H54 (cell line): ENCODE data around the gene SPEN.
"Not testable (repeated sequence)": the region's sequence is repeated elsewhere in the genome, so short reads cannot be mapped to it uniquely, and the experiment has no call there.

Experiments
- DNase-seq: peaks from one replicate; pipeline ENCODE4 v3.0.0; 2011; ENCODE audit warnings: low spot score, mixed read lengths; ENCODE audit not compliant: insufficient read length
- FAIRE-seq: peaks from 3 replicates; lab custom pipeline; 2011; peaks lifted over from hg19 to GRCh38; lab: Jason Lieb, UNC
- POLR2A ChIP-seq: IDR thresholded peaks from 2 replicates; pipeline ENCODE4 v1.6.1; 2011; ENCODE audit warnings: low read depth, mild to moderate bottlenecking, low read length

Gene SPEN

GRCh38 chr1:15911141-15911540 lies 63.6 kb downstream of the SPEN start:
- FAIRE-seq: no peak

GRCh38 chr1:15911927-15912326 lies 64.4 kb downstream of the SPEN start:
- FAIRE-seq (no peak), DNase-seq (no peak)
- no peak for TF ChIP-seq POLR2A

More at GRCh38 chr1:15911141-15911540, 63.6 kb downstream of the SPEN start:
- DNase-seq: no peak
- TF ChIP-seq POLR2A: no peak

DNA sequence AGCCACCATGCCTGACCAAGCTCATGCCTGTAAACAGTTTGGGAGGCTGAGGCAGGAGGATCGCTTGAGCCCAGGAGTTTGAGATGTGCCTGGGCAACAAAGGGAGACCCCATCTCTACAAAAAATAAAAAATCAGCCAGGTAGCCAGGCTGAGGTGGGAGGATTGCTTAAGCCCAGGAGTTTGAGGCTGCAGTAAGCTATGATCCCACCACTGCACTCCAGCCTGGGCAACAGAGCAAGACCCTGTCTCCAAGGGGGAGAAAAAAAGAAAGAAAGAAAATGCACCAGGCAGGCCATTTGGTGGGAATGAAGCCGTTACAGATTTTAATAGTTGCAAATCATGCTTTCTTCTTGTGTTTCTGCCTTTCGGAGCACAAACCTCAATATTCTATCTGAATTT lies 66.1 kb downstream of the SPEN start:
- not testable (repeated sequence) for DNase-seq, FAIRE-seq

DNA sequence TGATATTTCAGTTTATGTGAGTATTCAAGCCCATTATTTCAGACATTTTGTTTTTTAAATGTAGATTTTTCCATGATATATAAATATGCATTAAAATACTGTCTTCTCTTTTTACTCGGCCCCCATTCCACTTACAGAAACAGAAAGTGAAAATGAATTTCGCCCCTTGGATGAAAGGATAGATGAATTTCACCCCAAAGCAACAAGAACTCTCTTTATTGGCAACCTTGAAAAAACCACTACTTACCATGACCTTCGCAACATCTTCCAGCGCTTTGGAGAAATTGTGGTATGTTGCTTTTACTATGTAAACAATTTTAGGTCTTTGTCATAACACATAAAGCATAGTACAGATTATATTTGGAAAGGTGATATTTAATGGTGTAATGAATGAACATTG lies 68.5 kb downstream of the SPEN start:
- TF ChIP-seq POLR2A: no peak
- DNase-seq (no peak), FAIRE-seq (no peak)

DNA sequence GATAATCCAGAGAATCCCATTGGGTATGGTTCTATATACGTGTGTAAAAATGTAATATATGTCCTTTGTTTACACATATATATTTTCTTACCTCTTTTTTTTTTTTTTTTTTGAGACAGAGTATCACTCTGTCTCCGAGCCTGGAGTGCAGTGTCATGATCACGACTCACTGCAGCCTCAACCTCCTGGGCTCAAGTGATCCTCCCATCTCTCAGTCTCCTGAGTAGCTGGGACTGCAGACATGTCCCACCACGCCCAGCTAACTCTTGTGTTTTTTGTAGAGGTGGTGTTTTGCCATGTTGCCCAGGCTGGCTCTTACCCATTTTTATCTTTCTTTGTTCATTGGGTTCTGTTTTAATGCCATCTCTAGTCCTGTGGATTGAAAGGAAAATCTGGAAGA lies 68.9 kb downstream of the SPEN start:
- DNase-seq: no peak
- FAIRE-seq: peak; percentile 27
- TF ChIP-seq POLR2A: no peak

DNA sequence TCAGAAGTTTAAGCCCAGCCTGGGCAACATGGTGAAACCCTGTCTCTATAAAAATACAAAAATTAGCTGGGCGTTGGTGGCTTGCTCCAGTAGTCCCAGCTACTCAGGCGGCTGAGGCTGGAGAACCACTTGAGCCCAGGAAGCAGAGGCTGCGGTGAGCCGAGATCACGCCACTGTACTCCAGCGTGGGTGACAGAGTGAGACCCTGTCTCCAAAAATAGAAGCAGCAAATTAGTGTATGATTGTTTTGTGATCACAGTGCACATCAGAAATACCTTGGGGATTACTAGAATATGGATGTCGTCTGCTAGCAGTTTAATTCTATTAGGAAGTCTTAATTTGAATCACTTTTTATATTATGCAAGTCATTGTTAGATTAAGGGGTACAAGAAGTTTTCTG lies 69.4 kb downstream of the SPEN start:
- no peak for TF ChIP-seq POLR2A
- DNase-seq (no peak), FAIRE-seq (no peak)

DNA sequence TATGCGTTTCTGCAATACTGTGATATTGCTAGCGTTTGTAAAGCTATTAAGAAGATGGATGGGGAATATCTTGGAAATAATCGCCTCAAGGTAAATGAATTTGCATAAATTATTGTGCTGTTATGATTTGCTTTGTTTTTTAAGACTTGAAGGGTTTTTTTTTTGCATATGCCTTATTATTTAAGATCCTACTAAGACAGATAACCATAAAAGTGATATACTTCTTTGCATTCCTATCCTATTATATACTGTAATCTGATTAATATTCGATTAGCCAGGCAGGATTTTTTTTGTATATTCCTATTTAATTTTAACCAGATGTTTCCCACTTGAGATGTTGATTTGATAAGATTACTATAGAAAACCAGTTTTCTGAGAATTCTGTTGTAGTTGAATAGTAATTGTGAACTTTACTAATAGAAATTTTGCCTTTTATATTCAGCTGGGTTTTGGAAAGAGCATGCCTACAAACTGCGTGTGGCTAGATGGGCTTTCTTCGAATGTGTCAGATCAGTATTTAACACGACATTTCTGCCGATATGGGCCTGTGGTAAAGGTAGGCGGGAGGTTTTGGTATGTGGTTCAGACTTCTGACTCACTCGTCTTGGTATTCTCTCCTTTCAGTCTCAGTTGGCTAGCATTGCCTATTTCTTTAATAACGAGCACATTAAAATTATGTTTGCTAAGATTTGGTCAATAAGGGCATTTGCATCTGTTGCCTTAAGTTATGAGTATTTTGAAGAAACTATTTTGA lies 71.6 kb downstream of the SPEN start:
- peak; percentile 95 for FAIRE-seq
- no peak for TF ChIP-seq POLR2A
- no peak for DNase-seq

- no peak for TF ChIP-seq POLR2A
- FAIRE-seq: no peak
- no peak for DNase-seq
These were observed 75.7 kb downstream of the SPEN start for GRCh38 chr1:15923241-15923640.

DNA sequence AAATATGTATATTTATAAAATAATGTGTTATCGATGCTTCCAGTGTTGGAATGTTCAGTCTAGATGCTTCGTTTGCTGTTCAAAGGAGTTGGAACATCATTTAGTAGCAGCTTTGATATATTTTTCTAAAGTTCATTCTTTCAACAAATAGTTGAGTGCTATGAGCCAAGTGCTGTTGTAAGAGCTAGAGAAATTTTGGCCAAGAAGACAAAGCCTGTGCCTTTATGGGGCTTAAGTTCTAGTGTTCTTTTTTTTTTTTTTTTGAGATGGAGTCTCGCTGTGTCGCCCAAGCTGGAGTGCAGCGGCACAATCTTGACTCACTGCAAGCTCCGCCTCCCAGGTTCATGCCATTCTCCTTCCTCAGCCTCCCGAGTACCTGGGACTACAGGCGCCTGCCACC lies 78.9 kb downstream of the SPEN start:
- not testable (repeated sequence) for DNase-seq, FAIRE-seq

DNA sequence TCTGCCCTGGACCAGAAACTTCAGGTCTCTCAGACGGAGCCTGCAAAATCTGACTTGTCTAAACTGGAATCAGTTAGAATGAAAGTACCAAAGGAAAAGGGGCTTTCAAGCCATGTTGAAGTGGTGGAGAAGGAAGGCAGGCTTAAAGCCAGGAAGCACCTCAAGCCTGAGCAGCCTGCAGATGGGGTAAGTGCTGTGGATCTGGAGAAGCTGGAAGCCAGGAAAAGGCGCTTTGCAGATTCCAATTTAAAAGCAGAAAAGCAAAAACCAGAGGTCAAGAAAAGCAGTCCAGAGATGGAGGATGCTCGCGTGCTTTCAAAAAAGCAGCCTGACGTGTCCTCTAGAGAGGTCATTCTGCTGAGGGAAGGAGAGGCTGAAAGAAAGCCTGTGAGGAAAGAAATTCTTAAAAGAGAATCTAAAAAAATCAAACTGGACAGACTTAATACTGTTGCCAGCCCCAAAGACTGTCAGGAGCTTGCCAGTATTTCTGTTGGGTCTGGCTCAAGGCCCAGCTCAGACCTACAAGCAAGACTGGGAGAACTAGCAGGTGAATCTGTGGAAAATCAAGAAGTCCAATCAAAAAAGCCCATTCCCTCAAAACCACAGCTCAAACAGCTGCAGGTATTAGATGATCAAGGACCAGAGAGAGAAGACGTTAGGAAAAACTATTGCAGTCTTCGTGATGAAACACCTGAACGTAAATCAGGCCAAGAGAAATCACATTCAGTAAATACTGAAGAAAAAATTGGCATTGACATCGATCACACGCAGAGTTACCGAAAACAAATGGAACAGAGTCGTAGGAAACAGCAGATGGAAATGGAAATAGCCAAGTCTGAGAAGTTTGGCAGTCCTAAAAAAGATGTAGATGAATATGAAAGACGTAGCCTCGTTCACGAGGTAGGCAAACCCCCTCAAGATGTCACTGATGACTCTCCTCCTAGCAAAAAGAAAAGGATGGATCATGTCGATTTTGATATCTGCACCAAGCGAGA lies 81.8 kb downstream of the SPEN start:
- TF ChIP-seq POLR2A: no peak
- FAIRE-seq (no peak), DNase-seq (no peak)

DNA sequence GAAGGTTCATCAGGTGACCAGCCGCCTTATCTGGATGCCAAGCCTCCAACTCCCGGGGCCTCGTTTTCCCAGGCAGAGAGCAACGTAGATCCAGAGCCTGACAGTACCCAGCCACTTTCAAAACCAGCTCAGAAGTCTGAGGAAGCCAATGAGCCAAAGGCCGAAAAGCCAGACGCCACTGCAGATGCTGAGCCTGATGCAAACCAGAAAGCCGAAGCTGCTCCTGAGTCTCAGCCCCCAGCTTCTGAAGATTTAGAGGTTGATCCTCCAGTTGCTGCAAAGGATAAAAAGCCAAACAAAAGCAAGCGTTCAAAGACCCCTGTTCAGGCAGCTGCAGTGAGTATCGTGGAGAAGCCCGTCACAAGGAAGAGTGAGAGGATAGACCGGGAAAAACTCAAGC lies 83.9 kb downstream of the SPEN start:
- DNase-seq (no peak), FAIRE-seq (no peak)
- no peak for TF ChIP-seq POLR2A

DNA sequence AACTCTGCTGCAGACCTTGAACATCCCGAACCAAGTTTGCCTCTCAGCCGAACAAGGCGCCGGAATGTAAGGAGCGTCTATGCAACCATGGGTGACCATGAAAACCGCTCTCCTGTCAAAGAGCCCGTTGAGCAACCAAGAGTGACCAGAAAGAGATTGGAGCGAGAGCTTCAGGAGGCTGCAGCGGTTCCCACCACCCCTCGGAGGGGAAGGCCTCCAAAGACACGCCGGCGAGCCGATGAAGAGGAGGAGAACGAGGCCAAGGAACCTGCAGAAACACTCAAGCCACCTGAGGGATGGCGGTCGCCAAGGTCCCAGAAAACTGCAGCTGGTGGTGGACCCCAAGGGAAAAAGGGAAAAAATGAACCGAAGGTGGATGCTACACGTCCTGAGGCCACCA lies 84.4 kb downstream of the SPEN start:
- DNase-seq (no peak), FAIRE-seq (no peak)
- TF ChIP-seq POLR2A: no peak

GRCh38 chr1:15932612-15933011 lies 85.1 kb downstream of the SPEN start:
- DNase-seq: no peak
- no peak for FAIRE-seq
- TF ChIP-seq POLR2A: no peak

GRCh38 chr1:15933684-15934083 lies 86.2 kb downstream of the SPEN start:
- DNase-seq (no peak), FAIRE-seq (no peak)
- no peak for TF ChIP-seq POLR2A
